GM21528 (cell line): Measurements from ENCODE around the gene HIRA.
"Not testable (repeated sequence)": the region's sequence is repeated elsewhere in the genome, so short reads cannot be mapped to it uniquely, and the experiment has no call there.

Experiments
- ATAC-seq: cut with Tn5 transposase; IDR thresholded peaks from one replicate; pipeline ENCODE4 v1.9.1; 2021; ENCODE audit warnings: mild to moderate bottlenecking, moderate library complexity; ENCODE audit not compliant: unreplicated experiment, low FRiP score

Gene HIRA

DNA sequence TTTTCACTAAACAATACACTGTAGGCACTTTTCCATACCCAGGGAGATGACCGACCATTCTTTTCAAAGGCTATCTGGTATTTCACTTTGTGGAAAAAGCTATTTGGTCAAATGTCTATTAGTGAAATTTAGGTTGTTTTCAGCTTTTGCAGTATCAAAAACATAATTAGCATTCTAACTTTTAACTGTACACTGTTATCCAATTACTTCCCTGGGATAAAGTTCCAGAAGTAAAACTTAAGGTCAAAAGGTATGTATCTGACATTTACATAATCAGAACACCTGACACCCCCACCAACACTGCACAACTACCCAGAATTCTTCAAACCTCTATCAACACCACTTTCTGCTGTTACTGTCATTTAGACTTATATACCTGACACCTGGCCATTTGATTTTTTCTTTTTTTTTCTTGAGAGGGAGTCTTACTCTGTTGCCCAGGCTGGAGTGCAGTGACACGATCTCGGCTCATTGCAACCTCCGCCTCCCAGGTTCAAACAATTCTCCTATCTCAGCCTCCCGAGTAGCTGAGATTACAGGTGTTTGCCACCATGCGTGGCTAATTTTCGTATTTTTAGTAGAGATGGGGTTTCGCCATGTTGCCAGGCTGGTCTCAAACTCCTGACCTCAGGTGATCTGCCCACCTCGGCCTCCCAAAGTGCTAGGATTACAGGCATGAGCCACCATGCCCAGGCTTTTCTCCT is 13.9 kb upstream of the HIRA start:
- ATAC-seq, result not testable (repeated sequence)

DNA sequence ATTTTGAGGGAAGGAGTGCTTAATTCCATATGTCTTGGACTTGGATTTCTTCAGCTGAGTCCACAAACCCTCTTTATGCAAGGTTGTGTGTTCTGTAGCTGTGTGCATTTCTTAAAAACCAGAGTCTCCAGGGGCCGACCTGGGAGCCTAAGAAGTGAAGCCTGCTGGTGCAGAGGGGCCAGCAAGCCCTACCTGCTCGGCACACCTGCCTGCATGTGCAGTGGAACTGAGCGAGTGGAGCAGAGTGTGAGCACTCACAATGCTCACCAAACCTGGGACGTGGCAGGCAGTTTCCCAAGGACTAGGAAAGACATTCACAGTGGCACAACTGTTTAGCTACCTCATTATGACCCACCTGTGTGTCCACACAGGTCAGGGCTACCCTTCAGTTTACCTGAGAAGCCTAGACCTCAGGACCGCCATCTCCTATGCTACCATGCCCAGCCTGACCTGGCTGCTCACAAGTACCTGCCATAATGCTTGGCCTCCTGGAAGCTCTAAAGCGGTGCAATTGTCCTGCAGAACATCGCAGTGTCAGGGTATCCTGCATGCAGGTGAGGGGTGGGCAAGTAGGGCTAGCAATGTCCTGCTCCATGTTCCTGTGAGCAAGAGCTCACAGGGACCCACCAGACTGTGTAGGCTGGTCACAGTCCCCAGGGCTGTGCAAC is 12.1 kb upstream of the HIRA start:
- ATAC-seq, result no peak

DNA sequence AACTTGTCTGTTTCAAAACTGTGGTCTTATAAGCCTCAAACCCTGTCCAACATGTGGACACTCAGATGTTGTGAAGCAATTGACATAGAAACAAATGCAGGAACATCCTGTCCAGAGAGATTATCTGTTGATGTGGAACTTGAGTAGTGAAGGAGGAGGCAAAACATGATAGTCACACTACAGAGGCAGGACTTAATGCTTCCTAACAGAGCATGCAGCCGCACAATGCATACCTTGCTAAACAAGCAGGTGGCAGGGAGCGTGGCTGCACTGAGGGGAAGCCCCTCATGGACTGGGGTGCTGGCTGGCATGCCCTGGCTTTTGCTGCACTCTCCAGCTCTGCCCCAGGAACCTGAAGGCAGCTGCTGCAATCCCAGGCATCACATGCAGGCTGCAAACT is 10.6 kb upstream of the HIRA start:
- no peak for ATAC-seq

DNA sequence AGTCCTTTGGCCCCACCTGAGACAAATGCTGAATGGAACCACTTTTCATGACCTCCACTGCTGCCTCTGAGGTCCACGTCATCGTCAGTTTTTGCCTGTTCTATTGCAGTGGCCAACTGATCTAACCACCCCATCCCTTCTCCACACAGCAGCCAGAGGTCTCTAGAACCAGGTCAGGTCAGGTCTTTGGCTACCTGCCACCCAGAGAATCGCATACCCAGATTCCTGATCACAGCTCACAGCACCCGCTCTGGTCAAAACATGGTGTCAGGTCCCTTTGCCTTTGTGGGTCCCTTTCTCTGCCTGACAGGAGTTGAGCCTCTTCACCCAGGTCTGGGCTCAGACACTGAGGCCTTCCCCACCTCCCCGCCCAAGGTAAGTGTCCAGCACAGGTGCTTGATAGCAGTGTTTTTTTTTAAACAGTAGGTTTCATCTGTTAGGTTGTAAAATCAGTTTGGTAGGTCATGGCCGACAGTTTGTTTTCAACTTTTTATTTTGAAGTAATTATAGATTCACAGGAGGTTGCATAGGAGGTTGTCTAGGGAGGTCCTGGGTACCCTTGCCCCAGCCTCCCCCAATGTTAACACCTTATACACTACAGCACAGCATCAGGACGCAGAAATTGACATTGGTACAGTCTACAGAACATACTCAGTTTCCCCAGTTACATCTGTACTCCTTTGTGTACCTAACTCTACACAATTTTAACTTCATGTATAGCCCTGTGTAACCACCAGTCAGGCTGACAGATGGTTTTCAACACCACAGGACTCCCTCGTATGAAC is 9.1 kb upstream of the HIRA start:
- no peak for ATAC-seq

DNA sequence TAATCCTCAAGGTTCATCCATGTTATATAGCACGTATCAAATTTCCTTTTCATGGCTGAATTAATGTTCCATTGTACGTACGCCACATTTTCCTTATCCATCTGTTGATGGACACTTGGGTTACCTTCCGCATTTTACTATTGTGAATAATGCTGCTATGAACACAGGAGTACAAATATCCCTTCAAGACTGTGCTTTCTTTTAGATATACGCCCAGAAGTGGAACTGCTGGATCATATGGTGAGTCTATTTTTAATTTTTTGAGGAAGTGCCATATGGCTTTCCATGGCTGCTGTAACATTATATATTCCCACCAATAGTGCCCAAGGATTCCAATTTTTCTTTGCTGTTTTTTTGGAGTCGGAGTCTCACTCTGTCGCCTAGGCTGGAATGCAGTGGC is 6.8 kb upstream of the HIRA start:
- no peak for ATAC-seq

DNA sequence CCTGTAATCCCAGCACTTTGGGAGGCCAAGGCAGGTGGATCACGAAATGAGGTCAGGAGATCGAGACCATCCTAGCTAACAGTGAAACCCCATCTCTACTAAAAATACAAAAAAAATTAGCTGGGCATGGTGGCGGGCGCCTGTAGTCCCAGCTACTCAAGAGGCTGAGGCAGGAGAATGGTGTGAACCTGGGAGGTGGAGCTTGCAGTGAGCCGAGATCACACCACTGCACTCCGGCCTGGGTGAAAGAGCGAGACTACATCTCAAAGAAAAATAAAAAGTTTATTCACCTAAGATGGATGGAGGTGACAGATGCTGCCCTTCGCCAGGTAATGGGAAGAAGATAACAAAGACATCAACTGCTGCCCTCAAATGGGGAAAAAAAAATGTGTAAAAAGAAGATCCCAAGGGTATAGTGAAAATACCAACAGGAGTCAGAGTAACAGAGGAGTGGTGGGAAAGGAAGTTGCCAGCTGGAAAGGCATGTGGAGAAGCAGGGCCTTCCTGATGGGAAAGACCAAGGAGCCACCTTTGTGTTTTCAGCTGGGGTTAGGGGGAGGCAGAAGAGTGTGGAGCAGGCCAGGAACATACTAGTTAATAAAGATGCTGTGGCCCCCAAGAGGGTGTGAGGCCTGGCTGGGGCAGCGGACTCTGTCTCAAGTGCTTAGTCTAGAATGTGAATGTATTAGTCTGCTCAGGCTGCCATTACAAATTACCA is 5.1 kb upstream of the HIRA start:
- ATAC-seq, result not testable (repeated sequence)

DNA sequence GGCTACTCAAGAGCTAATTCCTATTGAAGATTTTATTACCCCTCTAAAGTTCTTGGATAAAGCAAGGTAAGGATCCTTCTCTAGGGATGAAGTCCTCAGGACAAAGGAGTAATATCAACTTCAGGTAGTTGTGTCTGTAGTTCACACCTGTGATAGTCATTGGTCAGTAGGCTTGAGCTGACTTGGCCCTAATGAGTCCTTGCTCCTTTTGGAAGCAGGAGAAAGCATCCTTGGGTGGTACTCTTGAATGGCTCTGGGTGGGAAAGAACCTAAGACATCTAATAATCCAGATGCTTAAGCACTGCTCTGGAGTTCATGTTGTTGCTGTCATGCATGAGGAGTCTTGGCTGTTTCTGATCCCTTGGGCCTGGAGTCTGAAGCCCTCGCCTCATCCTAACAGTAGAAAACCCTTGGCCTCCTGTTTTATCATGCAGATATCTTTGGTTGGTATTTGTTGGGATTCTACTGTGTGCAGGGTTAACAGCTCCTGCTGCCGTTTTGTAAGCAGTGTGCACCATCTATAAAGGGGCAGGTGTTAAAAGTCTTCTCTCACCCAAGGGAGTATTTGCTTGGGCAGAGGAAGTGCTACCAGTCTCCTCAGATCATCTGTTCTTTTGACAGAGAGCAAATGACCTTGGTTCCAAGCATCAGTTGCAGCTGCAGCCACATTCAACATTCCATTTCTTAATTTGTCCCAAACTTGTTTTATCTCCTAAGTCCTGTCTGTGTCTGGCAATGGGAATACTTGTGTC is 3.5 kb upstream of the HIRA start:
- no peak for ATAC-seq

DNA sequence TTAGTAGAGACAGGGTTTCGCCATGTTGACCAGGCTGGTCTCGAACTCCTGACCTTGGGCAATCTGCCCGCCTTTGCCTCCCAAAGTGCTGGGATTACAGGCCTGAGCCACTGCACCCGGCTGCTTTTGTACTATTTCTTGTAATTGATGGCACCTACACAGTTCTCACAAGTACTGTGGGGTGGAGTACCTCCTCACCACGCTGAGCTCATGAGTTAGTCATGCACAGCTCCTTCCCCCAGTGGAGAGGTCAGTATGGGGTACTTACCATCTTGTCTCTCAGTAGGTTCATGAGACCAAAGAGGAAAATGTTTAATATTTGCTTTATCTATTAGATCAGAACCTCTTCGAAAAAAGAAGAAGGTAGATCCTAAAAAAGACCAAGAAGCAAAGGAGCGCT is 2.9 kb upstream of the HIRA start:
- ATAC-seq, result no peak

DNA sequence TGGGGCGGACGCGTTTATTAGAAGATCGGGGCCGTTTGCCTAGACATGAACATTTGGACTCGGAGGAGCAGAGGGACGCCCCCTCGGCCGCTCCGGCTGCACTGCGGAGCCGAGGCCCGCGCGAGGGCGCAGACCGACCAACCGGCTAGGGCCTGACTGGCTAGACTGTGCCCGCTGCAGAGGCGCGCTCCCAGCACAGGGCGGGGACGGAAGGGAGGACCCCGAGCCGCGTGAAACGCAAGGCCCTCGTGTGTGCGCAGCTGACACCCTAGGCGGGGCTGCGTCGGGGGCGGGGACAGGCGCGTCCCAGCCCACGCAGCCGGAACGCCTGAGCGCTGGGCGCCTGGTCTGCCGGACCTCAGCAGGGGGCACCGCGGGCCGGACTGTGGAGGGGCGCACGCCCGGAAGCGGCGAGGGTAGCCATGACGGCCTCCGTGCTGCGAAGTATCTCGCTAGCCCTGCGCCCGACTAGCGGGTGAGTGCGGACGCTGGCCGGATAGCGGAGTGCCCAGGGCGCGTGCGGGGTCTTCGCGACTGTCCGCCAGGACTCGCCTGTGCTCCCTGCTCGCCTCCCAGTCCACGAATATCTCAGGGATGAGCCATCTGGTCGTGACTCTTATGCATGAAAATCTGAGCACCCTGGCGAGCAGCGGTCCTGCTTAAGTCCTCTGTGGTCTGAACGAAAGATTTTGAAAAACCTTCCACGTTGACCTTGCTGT is 759 bp upstream of the HIRA start, which contains the start of gene MRPL40:
Gene MRPL40, plus strand, starts transcription at position 413 of the 719 bp plus-strand sequence. Its CDS starts 10 bp downstream, at position 423.
- ATAC-seq, result peak; percentile 80

DNA sequence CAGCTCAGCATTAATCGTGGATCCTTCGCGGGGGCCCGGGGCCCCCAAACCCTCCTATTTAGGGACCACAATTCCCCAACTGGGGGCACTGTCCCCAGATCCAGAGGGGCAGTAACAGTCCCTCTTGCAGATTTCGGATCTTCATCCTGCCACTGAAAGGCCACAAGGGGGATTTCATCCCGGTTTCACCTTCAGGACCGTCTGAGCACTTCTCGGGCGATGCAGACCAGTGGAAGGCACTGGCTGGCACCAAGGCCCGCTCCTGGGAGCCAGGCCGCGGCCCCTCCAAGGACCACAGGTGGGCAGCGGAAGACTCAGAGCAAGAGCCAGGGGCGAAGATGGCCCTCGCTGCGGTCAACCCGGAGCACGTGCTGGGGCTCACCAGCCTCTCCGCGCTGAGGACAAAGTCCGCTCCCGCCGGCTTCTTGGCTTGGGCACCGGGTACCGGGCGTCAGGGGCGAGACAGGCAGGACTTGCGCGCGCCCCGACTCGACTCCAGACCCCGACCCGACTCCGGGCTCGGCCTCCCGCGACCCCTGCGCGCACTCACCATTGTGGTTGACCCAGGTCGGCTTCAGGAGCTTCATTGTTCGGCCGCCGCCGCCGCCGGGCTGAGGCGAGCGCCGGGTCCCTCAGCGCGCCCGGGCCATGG is 517 bp downstream of the HIRA start:
- ATAC-seq, result no peak

DNA sequence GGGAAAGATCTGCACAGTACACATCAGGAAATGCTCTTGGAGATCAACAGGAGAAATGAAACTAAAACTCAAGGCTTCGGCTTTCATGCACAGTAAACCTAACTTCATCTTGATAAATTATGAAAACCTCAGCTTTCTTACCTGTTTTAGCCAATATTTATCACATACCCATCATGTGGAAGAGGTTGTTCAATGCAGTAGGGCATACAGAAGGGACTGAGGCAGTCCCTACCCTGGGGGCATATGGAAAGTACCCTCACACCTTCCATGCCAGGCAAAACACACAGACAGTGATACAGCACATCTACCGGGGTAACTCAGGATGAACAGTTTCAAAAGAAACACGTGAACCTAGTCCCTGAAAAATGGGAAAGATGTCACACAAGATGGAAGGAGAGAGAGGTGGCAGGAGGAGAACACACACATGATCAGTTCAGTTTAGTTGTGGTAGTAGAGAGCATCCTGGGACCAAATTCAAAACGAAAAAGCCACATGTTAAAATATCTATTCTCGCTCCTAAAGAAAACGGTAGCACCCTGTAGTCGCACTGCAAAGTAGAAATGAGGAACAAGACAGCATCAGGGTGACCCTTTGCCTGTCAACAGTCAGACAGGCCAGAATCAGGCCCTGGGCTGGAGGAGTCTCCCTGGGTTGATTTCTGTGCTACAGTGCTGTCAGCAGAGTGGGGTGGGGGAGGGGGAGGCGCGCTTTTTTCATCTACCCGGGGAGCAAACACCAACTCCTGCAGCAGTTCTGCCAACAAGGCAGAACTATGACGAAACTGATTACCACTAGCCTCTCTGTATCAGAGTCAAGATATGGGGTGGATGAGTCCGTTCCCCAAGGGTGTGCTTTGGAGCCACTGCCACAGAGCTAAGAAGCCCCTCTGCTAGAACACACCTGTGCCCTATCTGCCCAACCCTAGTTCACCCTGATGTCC is 1.3 kb downstream of the HIRA start:
- ATAC-seq, result no peak

DNA sequence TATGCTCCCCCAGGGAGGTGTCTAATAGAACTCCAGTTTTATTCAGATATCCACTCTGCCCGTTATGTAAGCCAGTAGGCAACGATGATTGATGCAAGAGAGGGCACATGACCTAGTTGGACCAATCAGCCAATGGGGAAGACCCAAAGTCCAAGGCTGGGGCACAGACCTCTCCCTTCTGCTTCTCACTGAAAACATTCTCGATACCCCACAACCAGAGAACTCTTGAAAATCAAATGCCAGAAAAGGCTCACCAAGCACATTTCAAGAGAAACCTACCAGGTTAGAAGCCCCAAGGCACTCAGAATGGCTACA is 7.4 kb downstream of the HIRA start:
- no peak for ATAC-seq

DNA sequence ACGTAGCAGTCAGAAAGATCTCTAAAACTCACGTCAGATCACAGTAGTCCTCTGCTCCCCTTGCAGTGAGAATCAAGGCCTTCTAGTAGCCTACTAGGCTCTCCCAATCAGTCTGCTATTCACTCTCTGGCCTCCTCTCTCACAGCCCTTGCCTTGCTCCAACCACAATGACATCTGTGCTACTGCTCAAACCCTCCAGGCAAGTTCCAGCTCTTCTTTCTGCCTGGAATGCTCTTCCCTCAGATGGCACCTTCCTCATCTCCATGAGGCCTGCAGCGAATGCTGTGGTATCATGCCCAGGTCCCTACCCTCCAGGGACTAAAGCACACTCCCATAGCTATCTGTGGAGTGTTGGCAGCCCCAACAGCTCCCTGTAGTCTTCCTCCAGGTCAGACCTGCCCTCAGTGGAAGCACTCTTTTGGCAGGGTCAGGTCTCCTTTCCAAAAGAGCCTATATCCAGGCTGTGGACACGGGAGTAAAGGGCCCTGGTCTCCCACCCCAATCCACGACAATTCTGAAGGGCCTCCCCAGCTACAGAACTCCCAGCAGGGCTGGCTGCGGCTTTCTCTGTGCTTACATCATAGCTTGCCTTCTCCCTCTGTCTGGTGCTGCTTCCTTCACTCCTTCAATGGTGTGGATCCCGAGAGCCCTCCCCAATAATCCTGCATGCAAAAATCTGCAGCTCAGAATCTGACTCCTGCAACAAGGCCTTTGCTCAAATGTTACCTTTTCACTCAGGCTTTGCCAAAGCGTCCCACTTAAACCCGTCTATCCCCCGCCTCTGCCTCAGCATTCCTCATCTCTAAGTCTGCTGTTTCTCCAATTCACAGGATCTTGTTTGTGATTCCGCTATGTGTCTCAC is 8.9 kb downstream of the HIRA start:
- ATAC-seq, result no peak

DNA sequence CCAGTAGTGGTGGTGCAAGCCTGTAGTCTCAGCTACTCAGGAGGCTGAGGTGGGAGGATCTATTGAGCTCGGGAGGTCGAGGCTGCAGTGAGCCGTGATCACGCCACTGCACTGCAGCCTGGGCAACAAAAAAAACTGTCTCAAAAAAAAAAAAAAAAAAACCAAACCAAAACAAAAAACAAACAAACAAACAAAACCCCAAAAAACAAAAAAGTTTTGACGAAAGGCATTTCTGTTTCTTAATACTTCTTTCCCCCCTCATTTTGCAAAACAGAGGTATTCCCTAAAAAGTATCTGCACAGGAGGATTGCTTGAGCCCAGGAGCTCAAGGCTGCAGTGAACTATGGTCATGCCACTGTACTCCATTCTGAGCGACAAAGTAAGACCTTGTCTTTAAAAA is 11.2 kb downstream of the HIRA start:
- ATAC-seq, result no peak

DNA sequence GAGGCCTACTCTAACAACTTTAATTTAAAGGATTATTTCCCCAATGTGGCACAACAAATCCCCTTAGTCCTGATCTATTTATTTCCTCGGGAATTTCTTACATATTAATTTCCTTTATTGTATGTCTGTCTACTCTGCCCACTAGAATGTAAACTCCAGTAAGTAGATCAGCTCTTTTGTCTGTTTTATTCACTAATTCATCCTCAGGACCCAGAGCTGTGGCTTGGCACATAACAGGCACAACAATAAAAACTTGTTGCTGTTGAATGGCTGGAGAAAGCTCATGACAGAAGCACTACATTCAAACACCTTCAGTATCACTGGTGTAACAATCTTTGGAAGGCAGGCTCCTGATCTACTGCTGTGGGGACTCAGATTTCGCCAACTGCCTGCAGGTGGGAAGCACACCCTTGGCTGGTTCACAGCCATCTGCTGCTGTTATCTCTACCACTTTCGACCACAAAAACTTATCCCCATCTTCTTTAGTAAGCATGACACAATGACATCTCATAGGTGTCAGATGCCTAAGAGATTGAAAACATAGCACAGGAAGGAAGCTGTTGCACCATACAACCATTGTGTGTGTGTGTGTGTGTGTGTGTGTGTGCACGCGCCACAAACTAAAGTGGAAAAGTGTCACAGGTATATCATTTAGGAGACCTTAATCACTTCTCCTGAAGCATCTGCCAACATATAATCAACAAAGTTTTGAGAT is 11.9 kb downstream of the HIRA start:
- ATAC-seq, result no peak

DNA sequence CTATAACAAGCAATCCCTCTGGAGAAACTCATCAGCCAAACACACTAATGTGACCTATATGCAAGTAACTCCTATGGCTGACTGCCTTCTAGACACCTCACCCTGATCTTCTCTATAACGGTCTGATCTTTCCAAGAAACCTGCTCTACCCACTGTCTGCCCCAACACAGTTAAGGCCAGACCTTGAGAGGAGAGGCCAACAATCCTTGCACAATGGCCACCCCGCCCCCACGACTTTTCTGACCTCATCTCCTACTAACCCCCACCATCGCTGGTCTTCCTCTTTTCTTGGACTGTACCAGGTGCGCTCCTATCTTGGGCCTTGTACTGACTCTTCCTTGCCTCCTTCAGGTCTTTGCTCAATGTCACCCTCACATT is 12.5 kb downstream of the HIRA start:
- no peak for ATAC-seq

DNA sequence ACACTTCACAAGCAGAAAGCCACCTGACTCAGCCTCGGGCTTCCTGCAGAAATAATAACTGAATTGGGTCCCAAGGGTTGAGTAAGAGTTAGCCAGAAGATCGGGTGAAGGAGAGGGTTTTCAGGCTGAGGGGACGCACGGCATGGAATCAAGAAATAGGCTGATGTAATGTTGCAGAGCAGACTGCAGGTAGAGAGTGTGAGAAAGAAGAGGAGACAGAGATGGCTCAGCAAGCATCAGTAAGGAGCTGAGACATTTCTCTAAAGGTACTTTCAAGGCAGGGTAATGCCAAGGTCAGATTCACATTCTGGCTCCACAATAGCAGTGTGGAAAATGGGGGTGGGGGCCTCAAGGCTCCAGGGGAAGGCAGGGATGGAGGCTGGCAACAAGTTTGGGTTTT is 18.6 kb downstream of the HIRA start:
- no peak for ATAC-seq
